HG03432 (cell line): Measurements from ENCODE around the gene PGBD5.

Experiments used
- ATAC-seq: cut with Tn5 transposase; IDR thresholded peaks from one replicate; pipeline ENCODE4 v1.9.1; 2021; ENCODE audit warnings: mild to moderate bottlenecking, moderate library complexity; ENCODE audit not compliant: unreplicated experiment

Gene PGBD5

DNA sequence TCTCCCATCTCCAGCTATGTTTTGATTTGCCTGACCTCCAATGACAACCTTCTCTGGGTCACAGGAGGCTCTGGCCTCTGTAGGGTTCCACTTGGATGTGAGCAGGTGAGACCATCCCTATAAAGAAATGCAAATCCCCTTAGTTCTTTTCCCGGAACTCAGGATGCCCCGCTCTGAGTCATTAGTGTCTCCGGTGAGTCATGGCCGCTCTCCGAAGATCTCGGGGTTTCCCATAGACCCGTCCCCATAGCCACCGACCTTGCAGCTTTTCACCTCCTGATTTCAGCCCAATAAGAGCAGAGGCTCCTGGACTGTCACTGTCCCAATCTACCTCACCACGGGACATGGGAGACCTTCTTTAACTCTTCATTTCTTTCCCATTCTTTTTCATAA, 98.2 kb downstream of the PGBD5 start:
- ATAC-seq, result no peak

DNA sequence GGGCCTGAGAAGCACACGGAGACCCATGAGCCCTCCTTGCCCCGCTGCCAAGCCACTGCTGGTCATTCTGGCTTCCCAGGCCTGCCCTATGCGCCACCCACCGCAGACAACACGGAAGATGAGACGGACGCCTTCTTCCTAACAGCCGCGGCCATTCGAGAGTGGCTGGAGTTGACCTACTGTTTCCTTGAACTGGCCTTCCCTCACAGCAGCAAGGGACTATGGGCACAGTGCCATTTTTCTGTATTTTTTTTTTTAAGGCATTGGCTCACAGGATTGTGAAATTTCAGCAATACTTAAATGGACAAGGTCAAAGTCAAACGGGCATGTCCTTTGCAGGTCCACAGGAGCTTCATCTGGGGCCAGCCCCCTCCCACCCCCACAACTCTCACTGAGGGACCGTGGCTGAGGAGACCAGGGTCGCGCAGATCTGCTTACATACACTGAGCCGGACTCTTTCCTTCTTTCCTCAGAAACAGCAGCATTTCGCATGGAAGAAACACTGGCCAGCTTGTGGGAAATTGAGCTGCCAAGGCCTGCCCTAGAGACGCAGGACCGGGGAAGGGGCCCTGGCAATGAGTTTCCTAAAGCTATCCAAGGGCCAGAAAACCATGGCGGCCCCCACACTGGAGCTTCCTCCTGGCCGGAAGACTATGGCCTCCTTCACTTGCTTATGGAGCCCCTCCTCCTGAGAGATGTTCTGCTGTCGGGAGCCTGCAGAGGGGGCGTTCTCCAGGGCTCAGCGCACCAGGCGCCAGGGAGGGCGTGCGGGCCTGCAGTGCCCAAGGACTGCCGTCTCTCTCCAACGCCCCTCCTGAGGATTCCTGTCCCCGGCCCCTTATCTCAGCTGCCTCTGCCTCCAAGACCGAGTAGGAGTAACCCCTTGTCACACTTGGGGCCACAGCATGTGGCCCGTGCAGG, 98.9 kb downstream of the PGBD5 start:
- ATAC-seq, result no peak

DNA sequence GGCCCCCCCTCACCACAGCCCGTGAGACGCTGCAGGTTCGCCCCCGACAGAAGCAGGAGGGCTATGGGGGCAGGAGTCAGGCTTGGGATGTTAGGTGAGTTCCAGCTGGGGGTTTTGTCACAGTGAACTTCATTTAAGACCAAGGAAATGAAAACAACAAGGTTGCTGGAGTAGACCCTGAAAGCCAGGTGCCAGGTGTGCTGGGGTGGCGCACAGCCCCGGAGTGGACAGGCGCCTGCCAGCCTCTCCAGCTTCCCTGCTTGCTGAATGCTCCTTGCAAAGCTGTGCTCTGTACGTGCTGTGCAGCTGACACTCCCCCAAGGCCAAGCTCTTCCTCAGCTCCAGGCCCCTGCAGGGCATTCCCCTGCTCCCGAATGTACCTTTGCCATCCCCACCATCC, 102.4 kb downstream of the PGBD5 start:
- no peak for ATAC-seq

DNA sequence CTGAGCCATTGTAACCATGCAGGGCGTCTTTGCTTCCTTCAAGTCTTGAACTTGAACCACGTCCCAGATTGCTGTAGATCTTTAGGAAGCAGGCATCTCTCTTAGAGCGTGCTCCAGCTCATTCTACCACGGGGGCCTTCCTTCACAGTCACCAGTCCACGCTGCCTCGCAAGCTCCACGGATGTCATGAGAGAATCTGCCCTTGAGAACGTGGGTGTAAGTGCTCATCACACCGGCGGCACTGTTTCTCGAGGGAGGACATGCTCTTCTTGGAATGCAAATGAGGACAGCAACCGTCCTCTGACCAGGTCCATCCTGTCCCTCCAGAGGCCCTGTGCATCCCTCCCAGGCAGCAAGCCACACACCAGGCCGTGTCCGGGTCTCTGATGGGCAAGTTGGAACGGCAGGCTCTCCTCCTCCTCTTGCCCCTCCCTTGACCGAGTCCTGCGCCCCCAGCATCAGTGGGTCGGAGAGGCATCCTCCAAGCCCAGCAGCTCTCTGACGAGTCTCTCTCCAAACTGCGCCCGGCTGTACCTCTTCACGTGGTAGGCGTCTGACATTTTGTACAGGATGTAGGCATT, 103.1 kb downstream of the PGBD5 start:
- no peak for ATAC-seq

DNA sequence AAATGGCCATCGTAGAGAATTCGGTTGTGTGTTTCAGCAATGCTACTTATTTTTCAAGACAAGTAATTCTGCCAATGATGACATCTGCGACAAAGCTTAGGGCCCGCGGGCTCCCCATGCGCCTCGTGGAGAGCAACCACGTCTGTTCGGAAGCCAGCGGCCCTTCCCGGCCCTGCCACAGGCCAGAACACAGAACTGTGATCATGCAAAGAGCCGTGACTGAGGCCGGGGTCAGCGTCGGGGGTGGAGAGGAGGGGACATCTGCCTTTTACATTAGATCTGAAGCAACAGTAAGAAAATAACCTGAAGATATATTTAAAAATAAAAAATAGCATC, 103.7 kb downstream of the PGBD5 start:
- ATAC-seq, result no peak

DNA sequence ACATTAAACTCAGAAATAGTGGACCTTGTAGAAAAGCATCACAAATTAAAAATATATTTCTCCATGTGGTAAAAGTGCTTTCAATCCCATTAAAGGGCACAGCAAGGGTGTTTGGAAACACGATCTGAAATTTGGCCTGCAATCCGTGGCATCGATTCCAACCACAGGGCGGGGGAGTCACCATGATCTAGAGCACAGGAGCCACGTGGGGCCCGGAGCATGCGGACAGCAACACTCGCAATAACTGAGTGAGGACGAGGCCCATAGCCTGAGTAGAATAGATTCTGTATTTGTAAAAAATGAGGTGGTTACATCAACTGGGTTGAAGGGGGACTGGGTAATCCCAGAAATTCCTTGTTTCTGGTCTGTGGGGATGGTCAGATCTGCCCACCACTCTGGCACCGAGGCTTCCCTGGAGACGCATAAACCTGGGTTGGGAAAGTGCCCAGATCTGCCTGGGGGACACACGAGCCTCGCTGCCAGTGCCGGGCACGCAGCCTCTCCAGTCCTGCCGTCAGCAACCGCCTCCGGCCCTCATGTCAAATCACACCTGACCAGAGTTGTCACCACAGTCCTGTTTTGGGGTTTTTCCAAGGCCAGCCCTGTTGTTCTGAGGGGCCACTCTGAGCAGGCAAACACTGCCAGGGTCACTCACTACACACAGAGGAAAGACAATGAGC, 104.3 kb downstream of the PGBD5 start:
- ATAC-seq, result no peak

DNA sequence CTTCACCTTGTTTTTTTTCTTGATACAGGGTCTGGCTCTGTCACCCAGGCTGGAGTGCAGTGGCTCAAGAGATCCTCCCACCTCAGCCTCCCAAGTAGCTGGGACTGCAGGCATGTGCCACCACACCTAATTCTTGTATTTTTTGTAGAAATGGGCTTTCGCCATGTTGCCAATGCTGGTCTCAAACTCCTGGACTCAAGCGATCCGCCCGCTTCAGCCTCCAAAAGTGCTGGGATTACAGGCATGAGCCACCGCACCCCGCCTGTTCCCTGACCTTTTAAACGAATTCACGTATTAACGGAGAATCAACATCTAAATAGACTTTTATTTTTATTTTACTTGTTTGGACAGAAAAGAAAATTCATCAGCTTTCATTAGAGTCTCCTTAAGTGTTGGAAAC, 104.8 kb downstream of the PGBD5 start:
- no peak for ATAC-seq

DNA sequence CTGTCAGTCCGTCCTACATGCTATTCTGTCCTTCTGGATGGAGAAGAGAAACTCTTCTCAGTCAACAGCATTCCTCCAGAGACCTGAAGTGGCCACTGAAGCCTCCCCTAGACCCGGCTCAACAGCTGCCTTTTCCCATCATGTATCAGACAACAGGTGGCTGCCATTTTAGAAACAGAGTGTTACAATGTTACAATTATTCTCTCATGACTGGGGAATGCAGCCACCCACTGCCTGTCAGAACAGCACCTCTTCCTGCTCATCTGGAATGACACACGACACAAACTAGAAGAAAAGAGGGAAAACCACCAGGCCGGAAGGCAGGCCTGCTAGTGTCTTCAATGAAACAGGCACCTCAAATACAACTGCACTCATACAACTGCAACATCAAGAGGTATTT, 105.3 kb downstream of the PGBD5 start:
- ATAC-seq, result no peak

DNA sequence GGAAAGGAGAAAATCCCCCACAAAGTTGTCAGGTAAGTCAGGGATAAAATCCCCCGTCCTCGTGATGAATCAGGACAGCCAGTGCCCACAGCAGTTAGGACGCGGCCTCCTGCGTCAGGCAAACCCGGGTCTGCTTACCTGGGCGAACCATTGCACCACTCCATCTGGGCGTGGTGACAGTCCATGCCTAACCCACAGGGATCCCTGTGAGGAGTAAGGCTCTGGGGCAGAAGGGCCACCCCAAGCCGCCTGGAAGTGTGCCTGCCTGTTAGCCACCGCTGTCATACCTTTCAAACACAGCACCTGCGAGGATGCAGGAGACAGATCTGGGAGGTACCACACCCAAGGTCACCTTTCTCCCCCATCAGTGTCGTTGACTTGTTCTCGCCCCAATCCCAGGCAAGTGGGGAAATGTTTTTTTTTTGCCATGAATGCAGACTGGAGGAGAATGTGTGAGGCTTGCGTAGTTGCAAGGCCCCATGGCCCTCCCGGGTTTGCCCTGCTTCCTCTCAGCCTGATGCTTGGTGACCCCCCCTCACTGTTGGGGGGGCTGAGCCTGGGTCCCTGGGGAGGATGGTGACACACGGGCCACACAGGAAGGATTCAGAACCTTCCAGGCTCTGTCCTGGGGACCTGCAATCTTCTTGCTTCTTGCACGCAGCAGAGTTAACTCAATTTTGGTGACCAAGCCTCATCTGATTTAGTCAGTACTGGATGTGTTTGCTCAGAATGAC, 107.0 kb downstream of the PGBD5 start:
- ATAC-seq, result no peak

DNA sequence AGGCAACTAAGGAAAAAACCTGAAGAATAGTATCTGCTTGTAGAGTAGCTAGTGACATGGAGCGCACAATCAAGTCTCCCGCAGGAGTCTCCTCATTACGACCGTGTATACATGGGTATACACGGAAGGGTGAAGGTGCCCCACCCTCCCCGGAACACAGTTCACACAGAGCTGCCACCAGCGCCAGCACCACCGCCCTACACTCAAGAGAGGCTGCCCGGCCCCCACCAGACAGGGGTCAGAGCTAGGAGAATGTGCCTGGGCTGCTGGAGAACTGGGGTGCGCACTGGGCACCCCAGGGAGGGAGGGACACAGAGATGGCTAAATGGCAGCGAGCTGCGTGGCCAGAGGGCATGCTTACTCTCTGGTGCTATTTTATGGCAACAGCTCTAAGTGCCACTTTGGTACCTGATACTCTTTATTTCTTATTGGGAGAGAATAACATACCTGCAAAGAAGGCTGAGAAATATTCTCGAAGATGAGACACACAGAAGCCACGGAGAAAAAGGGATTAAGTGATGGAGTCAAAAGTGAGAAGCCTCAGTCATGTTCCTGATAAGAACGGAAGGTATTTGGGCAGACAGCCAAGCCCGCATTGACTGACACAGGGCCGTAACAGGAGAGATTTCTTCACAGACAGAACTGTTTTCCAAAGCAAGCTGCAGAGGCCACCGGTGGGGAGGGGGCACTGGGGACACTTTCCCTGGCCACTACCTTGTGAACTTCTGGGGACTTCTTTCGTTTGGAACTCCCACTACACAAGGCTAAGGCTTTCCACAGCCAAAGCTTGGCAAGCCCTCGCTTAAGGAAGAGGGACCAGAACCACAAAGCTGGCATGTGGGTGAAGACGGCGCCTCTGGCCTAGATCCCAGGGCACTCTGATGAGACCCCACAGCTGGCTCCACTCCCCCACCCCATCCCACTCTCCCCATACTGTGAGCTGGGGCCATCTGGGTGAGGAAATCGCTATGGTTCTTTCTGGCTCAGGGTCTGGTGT, 108.0 kb downstream of the PGBD5 start:
- no peak for ATAC-seq

DNA sequence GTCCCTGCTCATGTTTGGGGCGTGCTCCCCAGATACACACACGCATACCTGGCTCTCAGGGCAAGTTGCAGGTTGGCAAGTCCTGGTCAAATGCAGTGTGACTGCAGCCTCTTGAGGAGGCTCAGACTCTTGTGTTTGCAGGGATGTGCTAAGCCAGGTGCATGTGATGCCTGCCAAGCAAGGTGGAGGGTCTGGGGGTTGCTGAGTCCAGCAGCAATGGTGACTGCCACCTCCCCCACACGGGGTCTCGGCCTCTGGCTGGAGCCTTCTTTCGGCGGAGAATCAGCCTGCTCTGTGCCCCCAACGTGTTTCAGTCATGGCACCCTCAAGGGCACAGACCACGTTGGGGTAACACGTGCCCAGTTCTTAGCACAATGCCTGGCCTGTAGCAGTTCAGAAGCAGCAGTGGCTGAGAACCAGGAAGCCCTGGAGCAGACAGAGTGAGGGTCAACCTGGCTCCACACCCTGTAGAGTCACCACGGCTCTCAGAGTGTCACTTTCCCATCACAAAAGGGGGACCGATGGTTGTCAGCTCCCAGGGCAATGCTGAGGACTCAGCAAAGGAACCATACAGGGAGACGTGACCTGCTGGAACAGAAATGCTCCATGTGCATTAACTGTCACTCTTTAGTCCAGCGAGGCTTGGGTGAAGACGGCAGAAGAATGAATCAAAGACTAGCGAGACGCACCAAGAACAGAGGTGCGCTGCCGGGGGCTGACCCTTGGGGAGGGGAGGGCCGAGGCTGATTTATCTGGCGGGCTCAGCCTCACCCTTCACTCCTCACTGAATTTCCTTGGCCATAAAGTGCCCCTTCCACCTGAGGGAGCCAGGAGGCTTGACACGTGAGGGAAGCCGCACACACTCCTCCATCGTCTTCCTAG, 109.0 kb downstream of the PGBD5 start:
- no peak for ATAC-seq

DNA sequence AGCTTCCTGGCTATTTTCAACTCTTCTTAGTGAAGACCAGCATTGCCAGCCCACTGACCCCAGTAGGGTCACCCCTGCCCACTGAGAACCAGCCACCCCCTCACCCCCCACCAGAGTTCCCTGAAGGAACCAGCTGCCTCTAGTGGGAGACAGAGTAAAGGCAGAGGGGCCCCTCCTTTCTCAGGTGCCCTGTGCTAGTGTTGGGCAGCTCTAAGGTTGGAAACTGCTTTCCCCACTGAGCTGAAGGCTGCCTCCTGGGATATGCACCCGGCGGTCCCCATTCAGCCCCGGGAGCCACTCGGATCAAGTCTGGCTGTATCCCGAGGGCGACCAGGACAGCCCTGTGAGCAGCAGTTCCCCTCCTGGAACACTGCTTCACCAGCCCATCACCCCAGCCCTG, 111.0 kb downstream of the PGBD5 start:
- no peak for ATAC-seq

DNA sequence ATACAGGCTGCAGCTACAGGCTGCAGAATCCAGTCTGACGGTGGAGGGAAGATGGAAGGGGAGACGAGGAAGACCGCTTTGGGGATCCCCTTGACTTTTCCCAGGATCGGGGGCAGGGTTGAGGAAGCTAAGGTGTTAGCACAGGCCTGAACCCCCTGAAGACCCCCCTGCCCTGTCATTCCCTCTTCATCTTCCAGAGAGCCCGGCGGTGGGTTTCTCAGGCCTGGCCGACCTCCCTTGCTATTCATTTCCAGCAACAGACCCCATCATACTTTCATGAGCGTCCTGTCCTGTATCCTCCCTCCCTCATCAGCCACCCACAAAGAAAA, 112.0 kb downstream of the PGBD5 start:
- ATAC-seq, result no peak

DNA sequence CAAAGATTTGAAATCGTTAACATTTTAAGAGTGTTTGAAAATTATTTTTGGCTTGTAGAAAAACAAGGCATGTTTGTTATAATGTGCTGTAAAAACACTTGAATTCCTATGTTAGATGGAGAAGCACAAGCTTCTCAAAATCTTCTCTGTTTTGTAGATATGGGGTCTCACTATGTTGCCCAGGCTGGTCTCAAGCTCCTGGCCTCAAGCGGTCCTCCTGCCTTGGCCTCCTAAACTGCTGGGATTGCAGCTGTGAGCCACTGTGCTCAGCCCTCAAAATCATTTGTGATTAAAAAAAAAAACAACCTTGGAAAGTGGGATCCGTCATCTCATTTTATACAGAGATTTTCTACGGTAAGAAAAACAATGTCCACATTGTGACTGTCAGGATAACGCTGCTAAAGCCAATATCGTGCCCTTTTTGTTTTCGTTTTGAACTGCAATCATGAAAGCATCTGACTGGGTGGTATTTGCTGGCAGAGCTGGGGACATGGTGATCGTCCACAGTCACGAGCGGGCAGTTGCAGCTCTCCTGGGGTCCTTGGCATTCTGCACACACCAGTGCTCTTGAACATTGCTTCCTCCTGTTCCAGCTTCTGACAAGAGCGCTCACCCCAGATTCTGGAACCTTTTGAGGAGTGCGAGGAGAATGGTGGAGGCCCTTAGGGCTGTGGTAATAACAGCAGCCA, 112.5 kb downstream of the PGBD5 start:
- ATAC-seq, result no peak

DNA sequence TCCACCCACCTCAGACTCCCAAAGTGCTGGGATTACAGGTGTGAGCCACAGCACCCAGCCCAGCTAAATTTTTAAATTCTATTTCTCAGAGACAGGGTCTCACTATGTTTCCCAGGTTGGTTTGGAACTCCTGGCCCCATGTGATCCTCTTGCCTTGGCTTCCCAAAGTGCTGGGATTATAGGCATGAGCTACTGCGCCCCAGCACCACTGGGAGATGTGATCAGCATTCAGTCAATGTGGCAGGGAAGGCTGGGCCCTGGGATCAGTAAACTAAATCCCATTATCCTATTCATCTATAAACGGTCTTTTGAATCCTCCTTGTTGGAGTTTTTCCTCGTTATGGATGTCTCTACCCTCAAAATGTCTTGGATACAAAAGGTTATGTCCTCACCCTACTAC, 113.5 kb downstream of the PGBD5 start:
- ATAC-seq, result no peak

DNA sequence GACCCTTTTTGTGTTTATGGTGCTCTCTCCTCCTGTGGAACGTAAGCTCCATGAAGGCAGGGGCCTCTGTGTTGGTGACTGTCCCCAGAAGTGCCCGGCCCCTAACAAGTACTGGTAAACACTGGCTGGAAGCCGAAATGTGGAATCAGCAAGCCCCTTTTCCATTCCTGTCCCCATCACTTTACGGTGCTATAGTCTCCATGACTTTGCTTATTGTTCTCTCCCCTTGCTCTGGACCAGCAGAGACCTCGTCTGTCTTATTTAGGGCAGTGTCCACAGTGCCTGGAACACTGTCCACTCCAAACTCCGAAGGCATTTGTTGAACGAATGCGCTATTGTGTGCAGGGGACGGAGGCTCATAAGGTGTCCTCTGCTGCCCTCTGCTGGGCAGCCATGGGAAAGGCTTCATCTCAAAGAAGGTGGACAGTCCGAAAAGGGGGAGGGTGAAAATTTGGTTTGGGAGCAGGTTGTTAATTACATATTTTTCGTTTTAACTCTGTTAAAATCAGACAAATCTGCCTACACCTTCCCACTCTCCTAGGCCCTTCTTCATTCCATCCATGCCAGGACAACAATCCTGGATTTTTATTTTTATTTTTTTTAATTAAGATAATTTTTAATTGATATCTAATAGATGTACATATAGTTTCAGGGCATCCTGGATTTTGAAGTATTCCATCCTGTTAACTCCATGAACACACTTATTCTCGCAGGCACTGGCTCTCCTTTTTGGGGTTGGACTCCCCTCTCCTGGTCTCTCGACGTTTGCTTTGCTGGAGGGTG, 115.6 kb downstream of the PGBD5 start:
- ATAC-seq, result peak; percentile 64

DNA sequence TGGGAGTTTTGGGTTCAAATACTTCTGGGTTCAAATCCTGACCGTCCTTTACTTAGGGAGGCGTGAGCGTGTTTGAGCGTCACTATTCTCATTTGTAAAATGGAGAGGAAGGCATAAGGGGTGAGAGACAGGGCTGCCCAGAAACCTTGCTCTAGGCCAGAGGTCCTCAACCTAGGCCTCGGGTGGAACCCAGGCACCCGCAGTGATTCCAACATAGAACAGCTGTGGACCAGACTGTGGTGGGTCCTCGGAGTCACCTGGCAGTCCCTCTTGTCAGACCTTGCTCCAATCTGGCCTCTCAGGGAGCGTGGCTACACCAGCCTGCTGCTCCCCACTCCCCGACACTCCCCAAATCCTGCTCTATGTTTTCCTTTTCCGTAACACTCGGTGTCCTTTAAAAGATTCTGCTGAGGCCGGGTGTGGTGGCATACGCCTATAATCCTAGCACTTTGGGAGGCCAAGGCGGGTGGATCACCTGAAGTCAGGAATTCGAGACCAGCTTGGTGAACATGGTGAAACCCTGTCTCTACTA, 116.4 kb downstream of the PGBD5 start:
- no peak for ATAC-seq

DNA sequence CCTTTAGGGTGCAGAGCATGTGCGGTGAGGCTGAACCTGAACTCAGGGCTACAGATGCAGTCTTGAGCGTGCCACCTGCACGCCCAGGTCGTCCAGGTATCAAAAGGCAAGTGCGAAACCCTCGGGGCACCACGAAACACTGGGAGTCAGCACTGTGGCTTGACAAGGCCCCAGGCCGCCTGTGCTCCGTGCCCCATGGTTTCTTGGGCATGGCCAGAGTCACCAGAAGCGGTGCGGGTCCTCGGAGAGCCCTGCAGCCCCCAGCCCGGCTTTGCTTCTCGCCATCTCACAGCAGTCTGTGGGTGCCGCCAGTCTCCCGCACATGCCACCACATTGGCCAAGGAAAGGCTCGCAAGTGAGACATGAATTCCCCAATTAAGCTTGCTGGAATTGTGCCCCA, 117.3 kb downstream of the PGBD5 start:
- no peak for ATAC-seq
